ENCODE measurements around the gene ASAP3. TPM values are rescaled to one million over a fixed set of nuclear protein-coding genes. Genes with fewer than 3 reads are reported as not detected.
A peak's percentile ranks its signal among the peaks of the same experiment; 100 is the strongest.
"Not testable (repeated sequence)": the region's sequence is repeated elsewhere in the genome, so short reads cannot be mapped to it uniquely, and the experiment has no call there.

ASAP3 gene
- total RNA-seq, 1 experiment from 2014 or later = 1.6 TPM

GRCh38 chr1:23521588-23521987 lies 37.6 kb upstream of the ASAP3 start:
- in situ Hi-C loops (cut with HindIII; ENCODE audit: low pct_unique_long_range_greater_than_20kb, low sequenced_read_pairs) = no loop called here
- DNase-seq (ENCODE audit: low read depth) = peak; percentile 96

DNA sequence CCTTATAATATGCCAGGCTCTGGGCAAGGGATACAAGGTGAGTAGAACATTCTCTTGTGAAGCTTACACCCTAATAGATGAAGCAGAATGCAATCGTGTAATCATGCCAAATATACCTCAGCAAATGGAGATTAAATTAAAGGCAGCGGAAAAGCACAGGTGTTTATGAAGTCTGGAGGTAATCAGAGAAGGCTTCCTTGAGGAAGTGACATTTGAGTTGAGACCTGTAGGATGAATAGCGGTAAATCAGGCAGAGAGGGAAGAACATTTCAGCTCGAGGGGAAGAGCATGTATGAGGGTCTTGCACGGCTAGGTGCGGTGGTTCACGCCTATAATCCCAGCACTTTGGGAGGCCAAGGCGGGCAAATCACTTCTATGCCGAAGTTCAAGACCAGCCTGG lies 33.6 kb upstream of the ASAP3 start:
- DNase-seq (ENCODE audit: low read depth) = no peak

GRCh38 chr1:23515905-23516304 lies 31.9 kb upstream of the ASAP3 start:
- in situ Hi-C loops (cut with HindIII; ENCODE audit: low pct_unique_long_range_greater_than_20kb, low sequenced_read_pairs) = no loop called here
- DNase-seq (ENCODE audit: low read depth) = no peak

More for the DNA sequence above, 33.6 kb upstream of the ASAP3 start:
- in situ Hi-C loops (cut with HindIII; ENCODE audit: low pct_unique_long_range_greater_than_20kb, low sequenced_read_pairs) = no loop called here

DNA sequence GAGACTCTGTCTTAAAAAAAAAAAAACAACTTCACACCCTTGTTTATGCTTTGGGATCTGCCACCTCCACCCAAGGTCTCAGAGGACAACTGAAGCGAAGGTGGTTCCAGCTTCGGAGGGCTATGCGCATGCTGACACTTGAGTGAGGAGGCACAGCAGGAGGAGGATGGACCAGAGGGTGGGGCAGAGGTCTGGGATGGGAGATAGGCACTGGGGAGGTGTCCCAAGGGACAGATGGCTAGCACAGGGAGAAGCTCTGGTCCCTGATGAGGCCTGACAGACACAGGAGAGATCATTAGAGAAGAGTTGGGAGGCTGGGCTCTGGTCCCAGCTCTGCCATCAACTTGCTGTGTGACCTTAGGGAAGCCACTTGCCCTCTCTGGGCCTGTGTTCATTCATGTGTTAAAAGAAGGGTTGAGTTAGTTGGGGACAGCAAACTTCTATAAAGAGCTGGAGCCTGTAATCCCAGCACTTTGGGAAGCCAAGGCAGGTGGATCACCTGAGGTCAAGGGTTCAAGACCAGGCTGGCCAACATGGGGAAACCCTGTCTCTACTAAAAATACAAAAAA lies 30.2 kb upstream of the ASAP3 start:
- in situ Hi-C loops (cut with HindIII; ENCODE audit: low pct_unique_long_range_greater_than_20kb, low sequenced_read_pairs) = no loop called here
- no peak for DNase-seq (ENCODE audit: low read depth)

- DNase-seq (ENCODE audit: low read depth) = no peak
- in situ Hi-C loops (cut with HindIII; ENCODE audit: low pct_unique_long_range_greater_than_20kb, low sequenced_read_pairs) = no loop called here
Measured at GRCh38 chr1:23509896-23510295, 25.9 kb upstream of the ASAP3 start.

- no peak for DNase-seq (ENCODE audit: low read depth)
- in situ Hi-C loops (cut with HindIII; ENCODE audit: low pct_unique_long_range_greater_than_20kb, low sequenced_read_pairs) = no loop called here
Measured at GRCh38 chr1:23506376-23507107, 22.6 kb upstream of the ASAP3 start.

DNA sequence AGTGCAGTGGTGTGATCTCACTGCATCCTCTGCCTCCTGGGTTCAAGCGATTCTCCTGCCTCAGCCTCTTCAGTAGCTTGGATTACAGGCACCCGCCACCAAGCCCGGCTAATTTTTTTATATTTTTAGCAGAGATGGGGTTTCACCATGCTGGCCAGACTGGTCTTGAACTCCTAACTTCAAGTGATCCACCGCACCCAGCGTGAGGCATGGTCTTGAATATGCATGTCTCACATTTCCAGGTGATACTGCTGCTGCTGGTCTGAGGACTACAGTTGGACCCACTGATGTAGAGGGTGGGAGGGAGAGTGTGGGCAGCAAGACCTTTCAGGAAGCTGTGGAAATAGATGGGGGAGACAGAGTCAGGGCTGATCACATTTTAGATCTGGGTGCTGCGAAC lies 21.9 kb upstream of the ASAP3 start:
- DNase-seq (ENCODE audit: low read depth) = no peak
- in situ Hi-C loops (cut with HindIII; ENCODE audit: low pct_unique_long_range_greater_than_20kb, low sequenced_read_pairs) = no loop called here

GRCh38 chr1:23504156-23504555 lies 20.2 kb upstream of the ASAP3 start:
- in situ Hi-C loops (cut with HindIII; ENCODE audit: low pct_unique_long_range_greater_than_20kb, low sequenced_read_pairs) = not testable (repeated sequence)

DNA sequence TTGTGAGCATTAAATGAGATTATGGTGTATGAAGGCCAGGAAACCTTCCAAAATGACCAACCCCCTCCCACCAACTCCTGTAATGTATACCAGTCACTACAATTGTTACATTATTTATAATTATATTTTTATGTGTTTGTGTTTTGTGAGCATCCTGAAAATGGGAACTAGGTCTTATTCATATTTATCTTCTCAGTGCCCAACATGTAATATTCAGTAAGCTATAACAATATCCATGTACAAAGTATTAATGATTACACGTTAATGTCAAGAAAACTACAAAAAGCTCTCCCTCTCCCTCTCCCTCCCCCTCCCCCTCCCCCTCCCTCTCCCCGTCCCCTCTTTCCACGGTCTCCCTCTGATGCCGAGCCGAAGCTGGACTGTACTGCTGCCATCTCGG lies 19.0 kb upstream of the ASAP3 start:
- in situ Hi-C loops (cut with HindIII; ENCODE audit: low pct_unique_long_range_greater_than_20kb, low sequenced_read_pairs) = no loop called here
- DNase-seq (ENCODE audit: low read depth) = no peak

More at GRCh38 chr1:23504156-23504555, 20.2 kb upstream of the ASAP3 start:
- DNase-seq (ENCODE audit: low read depth) = not testable (repeated sequence)

DNA sequence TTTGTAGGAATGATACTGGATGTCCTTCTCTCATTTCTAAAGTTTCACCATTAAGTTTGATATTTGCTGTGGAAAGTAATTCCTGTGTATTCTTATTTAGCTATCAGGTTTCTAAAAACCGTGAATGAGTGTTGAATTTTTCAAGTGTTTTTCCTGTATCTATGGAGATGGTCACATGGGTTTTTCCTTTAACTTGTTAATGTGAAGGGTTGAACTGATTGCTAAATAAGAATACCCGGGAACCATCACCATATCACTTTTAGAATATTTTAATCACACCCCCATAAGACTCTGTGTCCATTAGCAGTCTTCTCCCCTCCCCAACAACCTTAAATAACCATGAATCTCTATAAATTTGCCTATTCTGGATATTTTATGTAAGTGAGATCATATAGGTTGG lies 16.5 kb upstream of the ASAP3 start:
- no peak for DNase-seq (ENCODE audit: low read depth)
- in situ Hi-C loops (cut with HindIII; ENCODE audit: low pct_unique_long_range_greater_than_20kb, low sequenced_read_pairs) = no loop called here

DNA sequence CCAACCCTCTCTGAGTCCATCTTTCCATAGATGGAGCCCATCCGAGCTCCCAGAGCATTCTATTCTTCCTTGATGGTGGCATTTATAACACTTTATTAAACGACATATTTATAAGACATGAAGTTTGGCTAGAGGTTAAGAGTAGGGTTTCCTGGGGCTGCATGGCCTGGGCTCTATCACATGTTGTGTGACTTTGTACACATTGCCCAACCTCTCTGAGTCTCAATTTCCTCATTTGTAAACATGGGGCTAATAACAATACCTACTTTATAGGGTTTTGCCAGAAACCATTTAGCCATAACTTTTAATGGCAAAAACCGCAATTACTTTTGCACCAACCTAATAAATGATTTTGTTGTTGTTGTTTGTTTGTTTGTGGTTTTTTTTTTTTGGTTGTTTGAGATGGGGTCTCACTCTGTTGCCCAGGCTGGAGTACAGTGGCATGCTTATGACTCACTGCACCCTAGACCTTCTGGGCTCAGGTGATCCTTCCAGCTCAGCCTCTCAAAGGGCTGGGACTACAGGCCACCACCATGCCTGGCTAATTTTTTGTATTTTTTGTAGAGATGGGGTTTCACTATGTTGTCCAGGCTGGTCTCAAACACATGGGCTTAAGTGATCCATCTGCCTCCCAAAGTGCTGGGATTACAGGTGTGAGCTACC lies 13.9 kb upstream of the ASAP3 start:
- in situ Hi-C loops (cut with HindIII; ENCODE audit: low pct_unique_long_range_greater_than_20kb, low sequenced_read_pairs) = no loop called here
- DNase-seq (ENCODE audit: low read depth) = no peak

GRCh38 chr1:23496490-23497181 lies 12.7 kb upstream of the ASAP3 start:
- no peak for DNase-seq (ENCODE audit: low read depth)
- in situ Hi-C loops (cut with HindIII; ENCODE audit: low pct_unique_long_range_greater_than_20kb, low sequenced_read_pairs) = no loop called here

GRCh38 chr1:23494836-23495235 lies 10.9 kb upstream of the ASAP3 start:
- DNase-seq (ENCODE audit: low read depth); in situ Hi-C loops (cut with HindIII; ENCODE audit: low pct_unique_long_range_greater_than_20kb, low sequenced_read_pairs): not testable (repeated sequence)

DNA sequence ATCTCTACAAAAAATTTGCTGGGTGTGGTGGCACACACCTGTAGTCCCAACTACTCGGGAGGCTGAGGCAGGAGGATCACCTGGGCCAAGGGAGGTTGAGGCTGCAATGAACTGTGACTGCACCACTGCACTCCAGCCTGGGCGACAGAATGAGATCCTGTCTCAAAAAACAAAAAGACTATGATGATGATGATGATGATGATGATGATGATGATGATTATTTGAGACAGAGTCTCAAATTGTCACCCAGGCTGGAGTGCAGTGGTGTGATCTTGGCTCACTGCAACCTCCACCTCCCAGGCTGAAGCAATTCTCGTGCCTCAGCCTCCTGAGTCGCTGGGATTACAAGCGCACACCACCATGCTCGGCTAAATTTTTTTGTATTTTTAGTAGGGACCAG lies 8.8 kb upstream of the ASAP3 start:
- DNase-seq (ENCODE audit: low read depth); in situ Hi-C loops (cut with HindIII; ENCODE audit: low pct_unique_long_range_greater_than_20kb, low sequenced_read_pairs): not testable (repeated sequence)

- DNase-seq (ENCODE audit: low read depth) = no peak
- in situ Hi-C loops (cut with HindIII; ENCODE audit: low pct_unique_long_range_greater_than_20kb, low sequenced_read_pairs) = no loop called here
Measured at GRCh38 chr1:23492132-23492720, 8.2 kb upstream of the ASAP3 start.

- in situ Hi-C loops (cut with HindIII; ENCODE audit: low pct_unique_long_range_greater_than_20kb, low sequenced_read_pairs) = no loop called here
Measured at GRCh38 chr1:23489842-23490241, 5.9 kb upstream of the ASAP3 start.

GRCh38 chr1:23485002-23485332 lies 988 bp upstream of the ASAP3 start:
- DNase-seq (ENCODE audit: low read depth) = no peak
- in situ Hi-C loops (cut with HindIII; ENCODE audit: low pct_unique_long_range_greater_than_20kb, low sequenced_read_pairs) = no loop called here

More at GRCh38 chr1:23489842-23490241, 5.9 kb upstream of the ASAP3 start:
- no peak for DNase-seq (ENCODE audit: low read depth)

- peak; percentile 93 for DNase-seq (ENCODE audit: low read depth)
- in situ Hi-C loops (cut with HindIII; ENCODE audit: low pct_unique_long_range_greater_than_20kb, low sequenced_read_pairs) = no loop called here
Measured at GRCh38 chr1:23484253-23485001, 448 bp upstream of the ASAP3 start.
